HEK293T (cell line): ENCODE data around the gene DNAH9.

ENCODE experiments used
- ELF4 ChIP-seq: fragments of 450-650 bp; IDR thresholded peaks from 2 replicates; pipeline ENCODE4 v1.6.1; 2017; ENCODE audit warnings: antibody characterized with exemption
- FOXM1 ChIP-seq: fragments of 450-650 bp; IDR thresholded peaks from 2 replicates; pipeline ENCODE4 v1.6.1; 2017; ENCODE audit warnings: mild to moderate bottlenecking, borderline replicate concordance

- no peak for TF ChIP-seq FOXM1
- no peak for TF ChIP-seq ELF4
These were observed 42.7 kb upstream of the DNAH9 start for GRCh38 chr17:11555530-11555929.
